SU-DHL-6 (cell line): ENCODE data around the gene TIAM2.

Experiments
- H2AFZ ChIP-seq: fragments of 200-600 bp; sonication (generic); 2 replicates; pipeline ENCODE4 v1.6.1; 2014; ENCODE audit warnings: low read depth, mild to moderate bottlenecking, moderate library complexity, mixed read lengths, antibody characterized with exemption, low read length; ENCODE audit not compliant: severe bottlenecking
- H3F3A ChIP-seq: fragments of 200-600 bp; shearing (Covaris generic); 2 replicates; pipeline ENCODE4 v1.6.0; 2016; ENCODE audit warnings: antibody characterized with exemption, mild to moderate bottlenecking; ENCODE audit not compliant: insufficient read depth
- H3K27ac ChIP-seq: fragments of 200-600 bp; sonication (generic); 2 replicates; pipeline ENCODE4 v1.5.1; 2016; ENCODE audit warnings: low read depth, mild to moderate bottlenecking, low read length, moderate library complexity, mixed read lengths
- H3K27me3 ChIP-seq: fragments of 200-600 bp; sonication (generic), shearing (Covaris generic); 2 replicates; pipeline ENCODE4 v1.6.0; 2014; ENCODE audit warnings: mild to moderate bottlenecking, low read length
- H3K36me3 ChIP-seq: fragments of 200-600 bp; sonication (generic); 2 replicates; pipeline ENCODE4 v1.6.1; 2014; ENCODE audit warnings: mild to moderate bottlenecking, low read length, mixed read lengths
- H3K4me2 ChIP-seq: fragments of 300-600, 200-600 bp; shearing (Covaris generic), sonication (generic); 2 replicates; pipeline ENCODE4 v1.6.0; 2014; ENCODE audit warnings: low read length, low read depth, mild to moderate bottlenecking; ENCODE audit not compliant: poor library complexity, severe bottlenecking
- H3K4me3 ChIP-seq: fragments of 200-600 bp; sonication (generic); 2 replicates; pipeline ENCODE4 v1.5.1; 2014; ENCODE audit warnings: antibody characterized with exemption, low read length, mild to moderate bottlenecking, mixed read lengths; ENCODE audit not compliant: insufficient read depth, poor library complexity, severe bottlenecking
- H3K79me2 ChIP-seq: fragments of 200-600 bp; sonication (generic); 2 replicates; pipeline ENCODE4 v1.6.1; 2014; ENCODE audit warnings: mild to moderate bottlenecking, low read length, moderate library complexity; ENCODE audit not compliant: insufficient read depth
- H3K9ac ChIP-seq: fragments of 200-600 bp; sonication (generic); 2 replicates; pipeline ENCODE4 v1.7.0; 2014; ENCODE audit warnings: mild to moderate bottlenecking, low read length
- H3K9me2 ChIP-seq: fragments of 200-600 bp; sonication (generic); replicated peaks from 2 replicates; pipeline ENCODE4 v1.6.1; 2014; ENCODE audit warnings: low read length; ENCODE audit not compliant: insufficient read depth
- H3K9me3 ChIP-seq: fragments of 200-600 bp; sonication (generic); 2 replicates; pipeline ENCODE4 v1.6.1; 2014; ENCODE audit warnings: low read length, mixed read lengths; ENCODE audit not compliant: insufficient read depth
- H4K20me1 ChIP-seq: fragments of 200-600 bp; sonication (generic); 2 replicates; pipeline ENCODE4 v1.6.1; 2014; ENCODE audit warnings: low read depth, mild to moderate bottlenecking, antibody characterized with exemption, low read length, moderate library complexity, mixed read lengths
- EZH2phosphoT487 ChIP-seq: fragments of 200-600 bp; sonication (generic), shearing (Covaris generic); conservative IDR thresholded peaks from 2 replicates; pipeline ENCODE4 v1.6.1; 2018; ENCODE audit warnings: mild to moderate bottlenecking, antibody characterized with exemption, low read length, moderate library complexity, mixed read lengths
- TF ChIP-seq, protein P1 (sequence below): fragments of 200-600 bp; sonication (generic); IDR thresholded peaks from one replicate; pipeline ENCODE4 v1.5.1; 2017; ENCODE audit warnings: antibody characterized with exemption, mild to moderate bottlenecking, low read length, moderate library complexity; ENCODE audit not compliant: insufficient read depth, poor library complexity, severe bottlenecking

Gene TIAM2

DNA sequence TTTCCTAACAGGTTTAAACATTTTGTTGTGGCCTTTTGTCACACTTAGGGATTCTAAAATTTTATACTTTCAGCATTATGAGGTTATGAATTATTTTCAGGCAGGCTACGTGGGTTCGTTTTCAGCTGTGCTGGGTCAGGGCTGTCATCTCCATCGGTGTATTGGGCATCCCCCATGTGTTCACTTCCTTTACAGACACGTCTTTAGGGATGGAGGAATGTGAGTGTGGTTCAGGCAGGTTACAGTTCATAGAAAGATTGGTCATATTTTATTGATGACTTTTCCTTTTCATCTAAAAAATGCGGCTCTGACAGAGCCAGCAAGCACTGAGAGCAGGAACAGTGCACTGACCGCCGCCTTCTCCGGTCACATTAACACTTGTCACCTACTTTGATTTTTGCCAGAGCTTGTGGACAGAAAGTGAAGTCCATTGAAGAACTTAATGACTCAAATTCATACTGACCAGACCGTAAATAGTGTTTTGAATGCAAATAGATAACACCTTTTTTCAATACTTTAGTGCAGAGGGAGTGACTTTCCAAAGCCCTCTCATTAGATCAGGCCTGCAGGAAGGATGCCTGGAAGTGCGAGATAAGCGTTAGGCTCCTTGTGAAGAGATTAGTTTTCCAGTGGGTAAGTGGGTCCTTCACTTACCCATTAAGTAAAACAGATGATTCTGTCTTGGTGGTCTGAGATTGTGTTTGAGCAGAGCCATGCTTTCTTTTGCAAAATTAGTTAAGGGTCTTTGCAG is 113.1 kb downstream of the TIAM2 start:
- Histone ChIP-seq H3K9me2 (no peaks in the 10 kb centered on the region), H3K36me3 (no peaks in the 10 kb centered on the region), H3F3A (no peaks in the 10 kb centered on the region), H2AFZ (no peak overlapping the region), H4K20me1 (no peaks in the 10 kb centered on the region), H3K9me3 (no peaks in the 10 kb centered on the region), H3K4me3 (no peak overlapping the region), H3K27ac (no peak overlapping the region), H3K79me2 (no peaks in the 10 kb centered on the region), H3K9ac (no peak overlapping the region), H3K27me3 (no peaks in the 10 kb centered on the region), H3K4me2 (no peak overlapping the region)
- no peak for TF ChIP-seq EZH2phosphoT487
- TF ChIP-seq, protein P1, sequence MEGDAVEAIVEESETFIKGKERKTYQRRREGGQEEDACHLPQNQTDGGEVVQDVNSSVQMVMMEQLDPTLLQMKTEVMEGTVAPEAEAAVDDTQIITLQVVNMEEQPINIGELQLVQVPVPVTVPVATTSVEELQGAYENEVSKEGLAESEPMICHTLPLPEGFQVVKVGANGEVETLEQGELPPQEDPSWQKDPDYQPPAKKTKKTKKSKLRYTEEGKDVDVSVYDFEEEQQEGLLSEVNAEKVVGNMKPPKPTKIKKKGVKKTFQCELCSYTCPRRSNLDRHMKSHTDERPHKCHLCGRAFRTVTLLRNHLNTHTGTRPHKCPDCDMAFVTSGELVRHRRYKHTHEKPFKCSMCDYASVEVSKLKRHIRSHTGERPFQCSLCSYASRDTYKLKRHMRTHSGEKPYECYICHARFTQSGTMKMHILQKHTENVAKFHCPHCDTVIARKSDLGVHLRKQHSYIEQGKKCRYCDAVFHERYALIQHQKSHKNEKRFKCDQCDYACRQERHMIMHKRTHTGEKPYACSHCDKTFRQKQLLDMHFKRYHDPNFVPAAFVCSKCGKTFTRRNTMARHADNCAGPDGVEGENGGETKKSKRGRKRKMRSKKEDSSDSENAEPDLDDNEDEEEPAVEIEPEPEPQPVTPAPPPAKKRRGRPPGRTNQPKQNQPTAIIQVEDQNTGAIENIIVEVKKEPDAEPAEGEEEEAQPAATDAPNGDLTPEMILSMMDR: no peak

DNA sequence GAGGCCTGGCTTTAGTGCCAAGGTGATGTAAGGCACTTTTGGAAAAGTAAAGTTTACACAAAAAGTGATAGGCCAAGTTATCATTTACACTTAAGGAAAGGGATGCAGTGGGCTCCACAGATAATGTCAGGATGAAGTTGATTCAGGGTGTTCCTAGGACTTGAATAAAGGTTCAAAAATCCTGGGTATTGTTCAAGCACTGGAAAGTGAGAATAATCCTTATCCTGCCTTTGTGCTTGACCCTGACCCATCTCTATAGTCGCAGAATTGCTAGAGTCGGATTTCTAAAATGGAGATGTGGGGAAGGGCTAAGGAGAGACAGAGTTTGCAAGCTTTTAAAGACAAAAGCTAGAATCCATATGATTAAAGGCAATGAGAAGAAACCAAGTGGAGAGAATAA is 115.6 kb downstream of the TIAM2 start:
- H4K20me1 ChIP-seq: no peaks in the 10 kb centered on the region
- no peak overlapping the region for H3K4me3 ChIP-seq
- H3K9me2 ChIP-seq: no peaks in the 10 kb centered on the region
- H2AFZ ChIP-seq: no peak overlapping the region
- no peak overlapping the region for H3K27ac ChIP-seq
- no peaks in the 10 kb centered on the region for H3K9me3 ChIP-seq
- no peak overlapping the region for H3K9ac ChIP-seq
- H3F3A ChIP-seq: no peaks in the 10 kb centered on the region
- TF ChIP-seq EZH2phosphoT487: no peak
- TF ChIP-seq, protein P1: no peak
- no peaks in the 10 kb centered on the region for H3K27me3 ChIP-seq
- no peaks in the 10 kb centered on the region for H3K79me2 ChIP-seq
- H3K36me3 ChIP-seq: no peaks in the 10 kb centered on the region
- H3K4me2 ChIP-seq: no peak overlapping the region

DNA sequence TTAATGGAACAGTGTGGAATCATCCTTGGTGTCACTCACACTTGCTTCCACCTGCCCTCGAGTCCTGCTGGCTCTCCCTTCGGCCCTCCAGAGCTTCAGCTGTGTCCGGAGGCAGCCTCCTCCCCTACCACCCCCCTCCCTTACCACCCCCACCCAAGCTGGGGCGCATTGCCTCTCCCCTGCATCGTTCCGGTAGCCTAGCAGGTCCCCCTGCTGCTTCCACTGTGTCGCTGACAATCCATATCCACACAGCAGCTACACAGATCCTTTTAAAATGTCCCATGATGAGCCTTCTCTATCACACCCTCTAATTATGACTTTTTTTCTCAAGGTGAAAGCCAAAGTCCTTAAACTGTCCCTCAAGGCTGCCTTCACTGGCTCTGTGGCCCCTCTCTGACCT is 117.6 kb downstream of the TIAM2 start:
- Histone ChIP-seq H3K9ac (no peak overlapping the region), H3K4me2 (no peak overlapping the region), H3K4me3 (no peak overlapping the region), H3K79me2 (no peaks in the 10 kb centered on the region), H3K9me2 (no peaks in the 10 kb centered on the region), H3K27me3 (no peaks in the 10 kb centered on the region), H3F3A (no peaks in the 10 kb centered on the region), H3K9me3 (no peaks in the 10 kb centered on the region), H3K27ac (no peak overlapping the region), H2AFZ (no peak overlapping the region), H3K36me3 (no peaks in the 10 kb centered on the region), H4K20me1 (no peaks in the 10 kb centered on the region)
- TF ChIP-seq, protein P1: no peak
- TF ChIP-seq EZH2phosphoT487: no peak
